Liver (tissue), 3 donors: ENCODE results near the gene ALK.

Source experiments
- ATF3 ChIP-seq: IDR thresholded peaks from 2 replicates; pipeline ENCODE4 v1.6.1; 2016; ENCODE audit warnings: antibody characterized with exemption
- EGR1 ChIP-seq, 2 donors: IDR thresholded peaks; 2 replicates each; pipeline ENCODE4 v1.6.1; 2016 to 2018; ENCODE audit warnings: antibody characterized with exemption in 2 of 2, low read depth in 2 of 2
- FOXA1 ChIP-seq: IDR thresholded peaks from 2 replicates; pipeline ENCODE4 v1.6.1; 2016; ENCODE audit warnings: antibody characterized with exemption
- GABPA ChIP-seq, 2 donors: IDR thresholded peaks in 1 of 2; conservative IDR thresholded peaks in 1 of 2; 2 replicates each; pipeline ENCODE4 v1.6.1; 2016; ENCODE audit warnings: antibody characterized with exemption in 2 of 2, mild to moderate bottlenecking in 1 of 2, moderate library complexity in 1 of 2
- JUND ChIP-seq, 2 donors: IDR thresholded peaks; 2 replicates each; pipeline ENCODE4 v1.6.1; 2016; ENCODE audit warnings: antibody characterized with exemption in 2 of 2
- MAX ChIP-seq: IDR thresholded peaks from 2 replicates; pipeline ENCODE4 v1.6.1; 2016; ENCODE audit warnings: antibody characterized with exemption
- RAD21 ChIP-seq, 2 donors: IDR thresholded peaks; 2 replicates each; pipeline ENCODE4 v1.6.1; 2016; ENCODE audit warnings: antibody characterized with exemption in 2 of 2, mild to moderate bottlenecking in 2 of 2
- RXRA ChIP-seq, 2 donors: IDR thresholded peaks; 2 replicates each; pipeline ENCODE4 v1.6.1; 2017 to 2018; ENCODE audit warnings: antibody characterized with exemption in 2 of 2, mild to moderate bottlenecking in 1 of 2
- SP1 ChIP-seq: IDR thresholded peaks from 2 replicates; pipeline ENCODE4 v1.6.1; 2018; ENCODE audit warnings: antibody characterized with exemption, mild to moderate bottlenecking
- TAF1 ChIP-seq: conservative IDR thresholded peaks from 2 replicates; pipeline ENCODE4 v1.6.1; 2016; ENCODE audit warnings: antibody characterized with exemption, mild to moderate bottlenecking
- TF ChIP-seq, protein P1 (sequence below): fragments of 150-350 bp; IDR thresholded peaks from 2 replicates; pipeline ENCODE4 v1.5.1; 2017; ENCODE audit warnings: improper control_type of control experiment, low read depth, low read length; ENCODE audit not compliant: missing input control
- TF ChIP-seq, protein P2 (sequence below): IDR thresholded peaks from 2 replicates; pipeline ENCODE4 v1.6.1; 2016; ENCODE audit warnings: antibody characterized with exemption, mild to moderate bottlenecking
- TF ChIP-seq, protein P3 (sequence below): IDR thresholded peaks from 2 replicates; pipeline ENCODE4 v1.6.1; 2016; ENCODE audit warnings: antibody characterized with exemption
- donor health status: healthy.
- donor health status: healthy.

DNA sequence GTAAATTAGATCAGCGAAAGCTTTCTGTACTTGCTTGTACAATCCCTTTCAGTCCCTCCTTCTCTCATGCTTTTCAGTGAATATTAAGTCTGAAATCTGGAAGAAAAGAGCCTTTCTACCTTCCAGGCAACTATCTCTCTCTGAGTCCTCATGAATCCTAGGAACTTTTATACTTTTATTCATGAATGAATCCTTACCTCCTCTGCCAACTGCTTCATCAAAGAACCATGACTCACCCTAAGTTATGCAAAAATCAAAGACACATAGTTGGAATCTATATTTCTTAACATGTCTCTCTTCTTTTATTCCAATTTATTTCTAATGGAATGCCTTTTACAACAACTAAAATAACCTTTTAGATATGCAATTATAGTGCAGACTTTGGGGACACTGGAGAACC is 412.0 kb downstream of the ALK start:
- TF ChIP-seq, protein P1, sequence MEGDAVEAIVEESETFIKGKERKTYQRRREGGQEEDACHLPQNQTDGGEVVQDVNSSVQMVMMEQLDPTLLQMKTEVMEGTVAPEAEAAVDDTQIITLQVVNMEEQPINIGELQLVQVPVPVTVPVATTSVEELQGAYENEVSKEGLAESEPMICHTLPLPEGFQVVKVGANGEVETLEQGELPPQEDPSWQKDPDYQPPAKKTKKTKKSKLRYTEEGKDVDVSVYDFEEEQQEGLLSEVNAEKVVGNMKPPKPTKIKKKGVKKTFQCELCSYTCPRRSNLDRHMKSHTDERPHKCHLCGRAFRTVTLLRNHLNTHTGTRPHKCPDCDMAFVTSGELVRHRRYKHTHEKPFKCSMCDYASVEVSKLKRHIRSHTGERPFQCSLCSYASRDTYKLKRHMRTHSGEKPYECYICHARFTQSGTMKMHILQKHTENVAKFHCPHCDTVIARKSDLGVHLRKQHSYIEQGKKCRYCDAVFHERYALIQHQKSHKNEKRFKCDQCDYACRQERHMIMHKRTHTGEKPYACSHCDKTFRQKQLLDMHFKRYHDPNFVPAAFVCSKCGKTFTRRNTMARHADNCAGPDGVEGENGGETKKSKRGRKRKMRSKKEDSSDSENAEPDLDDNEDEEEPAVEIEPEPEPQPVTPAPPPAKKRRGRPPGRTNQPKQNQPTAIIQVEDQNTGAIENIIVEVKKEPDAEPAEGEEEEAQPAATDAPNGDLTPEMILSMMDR, result no peak
- no peak for TF ChIP-seq TAF1
- no peak for TF ChIP-seq GABPA (IDR thresholded peaks at IDR 0.05 in 1 of 2, conservative IDR thresholded peaks at IDR 0.05 in 1 of 2)
- TF ChIP-seq RAD21 (IDR thresholded peaks at IDR 0.05), result no peak
- no peak for TF ChIP-seq MAX
- TF ChIP-seq, protein P2, sequence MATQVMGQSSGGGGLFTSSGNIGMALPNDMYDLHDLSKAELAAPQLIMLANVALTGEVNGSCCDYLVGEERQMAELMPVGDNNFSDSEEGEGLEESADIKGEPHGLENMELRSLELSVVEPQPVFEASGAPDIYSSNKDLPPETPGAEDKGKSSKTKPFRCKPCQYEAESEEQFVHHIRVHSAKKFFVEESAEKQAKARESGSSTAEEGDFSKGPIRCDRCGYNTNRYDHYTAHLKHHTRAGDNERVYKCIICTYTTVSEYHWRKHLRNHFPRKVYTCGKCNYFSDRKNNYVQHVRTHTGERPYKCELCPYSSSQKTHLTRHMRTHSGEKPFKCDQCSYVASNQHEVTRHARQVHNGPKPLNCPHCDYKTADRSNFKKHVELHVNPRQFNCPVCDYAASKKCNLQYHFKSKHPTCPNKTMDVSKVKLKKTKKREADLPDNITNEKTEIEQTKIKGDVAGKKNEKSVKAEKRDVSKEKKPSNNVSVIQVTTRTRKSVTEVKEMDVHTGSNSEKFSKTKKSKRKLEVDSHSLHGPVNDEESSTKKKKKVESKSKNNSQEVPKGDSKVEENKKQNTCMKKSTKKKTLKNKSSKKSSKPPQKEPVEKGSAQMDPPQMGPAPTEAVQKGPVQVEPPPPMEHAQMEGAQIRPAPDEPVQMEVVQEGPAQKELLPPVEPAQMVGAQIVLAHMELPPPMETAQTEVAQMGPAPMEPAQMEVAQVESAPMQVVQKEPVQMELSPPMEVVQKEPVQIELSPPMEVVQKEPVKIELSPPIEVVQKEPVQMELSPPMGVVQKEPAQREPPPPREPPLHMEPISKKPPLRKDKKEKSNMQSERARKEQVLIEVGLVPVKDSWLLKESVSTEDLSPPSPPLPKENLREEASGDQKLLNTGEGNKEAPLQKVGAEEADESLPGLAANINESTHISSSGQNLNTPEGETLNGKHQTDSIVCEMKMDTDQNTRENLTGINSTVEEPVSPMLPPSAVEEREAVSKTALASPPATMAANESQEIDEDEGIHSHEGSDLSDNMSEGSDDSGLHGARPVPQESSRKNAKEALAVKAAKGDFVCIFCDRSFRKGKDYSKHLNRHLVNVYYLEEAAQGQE, result no peak
- no peak for TF ChIP-seq ATF3
- TF ChIP-seq EGR1 (IDR thresholded peaks at IDR 0.05; ENCODE audit: low read depth in 2 of 2), result no peak
- TF ChIP-seq SP1, result no peak
- no peak for TF ChIP-seq RXRA (IDR thresholded peaks at IDR 0.05)
- no peak for TF ChIP-seq FOXA1
- TF ChIP-seq, protein P3, sequence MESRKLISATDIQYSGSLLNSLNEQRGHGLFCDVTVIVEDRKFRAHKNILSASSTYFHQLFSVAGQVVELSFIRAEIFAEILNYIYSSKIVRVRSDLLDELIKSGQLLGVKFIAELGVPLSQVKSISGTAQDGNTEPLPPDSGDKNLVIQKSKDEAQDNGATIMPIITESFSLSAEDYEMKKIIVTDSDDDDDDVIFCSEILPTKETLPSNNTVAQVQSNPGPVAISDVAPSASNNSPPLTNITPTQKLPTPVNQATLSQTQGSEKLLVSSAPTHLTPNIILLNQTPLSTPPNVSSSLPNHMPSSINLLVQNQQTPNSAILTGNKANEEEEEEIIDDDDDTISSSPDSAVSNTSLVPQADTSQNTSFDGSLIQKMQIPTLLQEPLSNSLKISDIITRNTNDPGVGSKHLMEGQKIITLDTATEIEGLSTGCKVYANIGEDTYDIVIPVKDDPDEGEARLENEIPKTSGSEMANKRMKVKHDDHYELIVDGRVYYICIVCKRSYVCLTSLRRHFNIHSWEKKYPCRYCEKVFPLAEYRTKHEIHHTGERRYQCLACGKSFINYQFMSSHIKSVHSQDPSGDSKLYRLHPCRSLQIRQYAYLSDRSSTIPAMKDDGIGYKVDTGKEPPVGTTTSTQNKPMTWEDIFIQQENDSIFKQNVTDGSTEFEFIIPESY, result no peak
- TF ChIP-seq JUND (IDR thresholded peaks at IDR 0.05), result no peak
